MM.1S (cell line): ENCODE measurements around the gene CAMK1.

Experiments used
- EZH2phosphoT487 ChIP-seq: fragments of 300-600 bp; sonication (generic); IDR thresholded peaks from 2 replicates; pipeline ENCODE4 v1.6.1; 2018; ENCODE audit warnings: antibody characterized with exemption, low read length
- TF ChIP-seq, protein P1 (sequence below): fragments of 300-600 bp; sonication (generic); IDR thresholded peaks from 2 replicates; pipeline ENCODE4 v1.5.1; 2016; ENCODE audit warnings: antibody characterized with exemption, low read length, mixed read lengths

DNA sequence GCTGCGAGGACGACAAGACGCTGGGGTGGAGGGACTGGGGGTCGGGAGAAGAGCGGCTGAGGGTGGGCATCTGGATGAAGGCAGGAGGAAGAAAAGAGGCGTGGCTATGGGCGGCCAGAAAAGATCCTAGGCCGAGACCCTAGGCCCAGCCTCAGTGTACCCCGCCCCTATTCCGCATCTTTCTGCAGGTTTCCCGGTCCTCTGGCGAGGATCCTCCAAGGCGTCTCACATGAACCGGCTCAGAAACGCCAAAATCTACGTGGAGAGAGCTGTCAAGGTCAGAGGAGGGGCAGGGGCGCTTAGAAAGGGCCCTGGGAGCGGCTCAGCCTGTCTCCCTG lies 40.7 kb upstream of the CAMK1 start:
- TF ChIP-seq, protein P1, sequence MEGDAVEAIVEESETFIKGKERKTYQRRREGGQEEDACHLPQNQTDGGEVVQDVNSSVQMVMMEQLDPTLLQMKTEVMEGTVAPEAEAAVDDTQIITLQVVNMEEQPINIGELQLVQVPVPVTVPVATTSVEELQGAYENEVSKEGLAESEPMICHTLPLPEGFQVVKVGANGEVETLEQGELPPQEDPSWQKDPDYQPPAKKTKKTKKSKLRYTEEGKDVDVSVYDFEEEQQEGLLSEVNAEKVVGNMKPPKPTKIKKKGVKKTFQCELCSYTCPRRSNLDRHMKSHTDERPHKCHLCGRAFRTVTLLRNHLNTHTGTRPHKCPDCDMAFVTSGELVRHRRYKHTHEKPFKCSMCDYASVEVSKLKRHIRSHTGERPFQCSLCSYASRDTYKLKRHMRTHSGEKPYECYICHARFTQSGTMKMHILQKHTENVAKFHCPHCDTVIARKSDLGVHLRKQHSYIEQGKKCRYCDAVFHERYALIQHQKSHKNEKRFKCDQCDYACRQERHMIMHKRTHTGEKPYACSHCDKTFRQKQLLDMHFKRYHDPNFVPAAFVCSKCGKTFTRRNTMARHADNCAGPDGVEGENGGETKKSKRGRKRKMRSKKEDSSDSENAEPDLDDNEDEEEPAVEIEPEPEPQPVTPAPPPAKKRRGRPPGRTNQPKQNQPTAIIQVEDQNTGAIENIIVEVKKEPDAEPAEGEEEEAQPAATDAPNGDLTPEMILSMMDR, result no peak
- no peak for TF ChIP-seq EZH2phosphoT487
